ENCODE data around the gene ZNF609.

DNA sequence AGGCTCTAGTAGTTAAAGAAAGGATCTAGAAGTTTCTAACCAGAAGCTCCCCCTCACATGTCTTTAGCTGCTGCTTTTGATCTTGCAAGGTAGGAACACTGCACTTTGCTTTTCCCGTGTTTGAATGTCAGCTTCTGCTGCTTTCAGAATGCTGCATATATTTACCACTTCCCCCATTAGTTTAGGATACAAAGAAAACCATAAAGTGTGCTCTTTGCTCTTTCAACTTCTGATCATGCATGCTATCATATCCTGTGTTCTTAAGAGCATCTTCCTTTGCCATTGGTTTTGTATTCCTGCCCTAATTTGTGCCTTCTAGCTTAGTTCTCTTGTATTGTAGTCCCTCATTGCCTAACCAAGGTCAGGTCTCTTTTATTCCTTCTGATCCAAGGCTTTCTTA, 43.3 kb downstream of the ZNF609 start:
- TF ChIP-seq, protein P1, sequence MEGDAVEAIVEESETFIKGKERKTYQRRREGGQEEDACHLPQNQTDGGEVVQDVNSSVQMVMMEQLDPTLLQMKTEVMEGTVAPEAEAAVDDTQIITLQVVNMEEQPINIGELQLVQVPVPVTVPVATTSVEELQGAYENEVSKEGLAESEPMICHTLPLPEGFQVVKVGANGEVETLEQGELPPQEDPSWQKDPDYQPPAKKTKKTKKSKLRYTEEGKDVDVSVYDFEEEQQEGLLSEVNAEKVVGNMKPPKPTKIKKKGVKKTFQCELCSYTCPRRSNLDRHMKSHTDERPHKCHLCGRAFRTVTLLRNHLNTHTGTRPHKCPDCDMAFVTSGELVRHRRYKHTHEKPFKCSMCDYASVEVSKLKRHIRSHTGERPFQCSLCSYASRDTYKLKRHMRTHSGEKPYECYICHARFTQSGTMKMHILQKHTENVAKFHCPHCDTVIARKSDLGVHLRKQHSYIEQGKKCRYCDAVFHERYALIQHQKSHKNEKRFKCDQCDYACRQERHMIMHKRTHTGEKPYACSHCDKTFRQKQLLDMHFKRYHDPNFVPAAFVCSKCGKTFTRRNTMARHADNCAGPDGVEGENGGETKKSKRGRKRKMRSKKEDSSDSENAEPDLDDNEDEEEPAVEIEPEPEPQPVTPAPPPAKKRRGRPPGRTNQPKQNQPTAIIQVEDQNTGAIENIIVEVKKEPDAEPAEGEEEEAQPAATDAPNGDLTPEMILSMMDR (IDR thresholded peaks at IDR 0.05), result no peak
- TF ChIP-seq POLR2A (IDR thresholded peaks at IDR 0.05), result no peak

All from lower leg skin (tissue), 3 donors.